Measurements from ENCODE around the gene ZMYND19.

DNA sequence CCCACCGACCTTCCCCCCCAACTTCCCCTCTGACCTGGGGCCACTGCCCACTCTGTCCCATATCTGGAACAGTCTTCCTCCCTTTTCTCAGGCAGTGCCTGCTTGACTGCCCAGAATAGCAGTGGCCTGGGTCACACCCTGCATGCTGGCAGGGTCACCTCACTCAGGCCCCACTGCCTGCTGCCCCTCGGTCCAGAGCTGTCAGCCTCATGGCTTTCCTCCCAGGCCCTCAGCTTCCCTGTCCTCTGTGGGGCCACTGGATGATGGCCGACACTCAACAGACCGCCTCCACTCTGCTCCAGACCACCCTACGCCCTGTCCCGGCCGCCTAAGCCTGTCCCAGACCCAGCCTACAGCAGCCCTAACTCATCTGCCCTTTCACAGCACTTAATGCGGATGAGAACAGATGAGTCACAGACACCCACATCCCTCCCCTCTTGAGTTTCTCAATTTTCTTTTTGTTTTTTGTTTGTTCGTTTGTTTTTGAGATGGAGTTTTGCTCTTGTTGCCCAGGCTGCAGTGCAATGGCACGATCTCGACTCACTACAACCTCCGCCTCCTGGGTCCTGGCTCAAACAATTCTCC lies 46.0 kb downstream of the ZMYND19 start:
- TF ChIP-seq, protein P1, sequence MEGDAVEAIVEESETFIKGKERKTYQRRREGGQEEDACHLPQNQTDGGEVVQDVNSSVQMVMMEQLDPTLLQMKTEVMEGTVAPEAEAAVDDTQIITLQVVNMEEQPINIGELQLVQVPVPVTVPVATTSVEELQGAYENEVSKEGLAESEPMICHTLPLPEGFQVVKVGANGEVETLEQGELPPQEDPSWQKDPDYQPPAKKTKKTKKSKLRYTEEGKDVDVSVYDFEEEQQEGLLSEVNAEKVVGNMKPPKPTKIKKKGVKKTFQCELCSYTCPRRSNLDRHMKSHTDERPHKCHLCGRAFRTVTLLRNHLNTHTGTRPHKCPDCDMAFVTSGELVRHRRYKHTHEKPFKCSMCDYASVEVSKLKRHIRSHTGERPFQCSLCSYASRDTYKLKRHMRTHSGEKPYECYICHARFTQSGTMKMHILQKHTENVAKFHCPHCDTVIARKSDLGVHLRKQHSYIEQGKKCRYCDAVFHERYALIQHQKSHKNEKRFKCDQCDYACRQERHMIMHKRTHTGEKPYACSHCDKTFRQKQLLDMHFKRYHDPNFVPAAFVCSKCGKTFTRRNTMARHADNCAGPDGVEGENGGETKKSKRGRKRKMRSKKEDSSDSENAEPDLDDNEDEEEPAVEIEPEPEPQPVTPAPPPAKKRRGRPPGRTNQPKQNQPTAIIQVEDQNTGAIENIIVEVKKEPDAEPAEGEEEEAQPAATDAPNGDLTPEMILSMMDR (IDR thresholded peaks at IDR 0.05), result no peak
- no peak for TF ChIP-seq POLR2A (IDR thresholded peaks at IDR 0.05)
